SK-N-SH treated with all-trans-retinoic acid at 6 μM for 48 hours (cell line): Measurements from ENCODE around the gene RBM47.

Experiments used
- ARNTL ChIP-seq: fragments of 450-650 bp; formaldehyde crosslinking; IDR thresholded peaks from 2 replicates; pipeline ENCODE4 v1.5.0; 2020; ENCODE audit warnings: low read depth, mild to moderate bottlenecking, moderate library complexity, borderline replicate concordance
- CREB5 ChIP-seq: fragments of 250-450 bp; sonication (Bioruptor Pico); IDR thresholded peaks from 2 replicates; pipeline ENCODE4 v1.5.1; 2020; ENCODE audit warnings: low read depth, mild to moderate bottlenecking, moderate library complexity
- CSDC2 ChIP-seq: fragments of 250-450 bp; sonication (Bioruptor Pico); IDR thresholded peaks from 2 replicates; pipeline ENCODE4 v1.5.0; 2020; ENCODE audit warnings: mild to moderate bottlenecking, moderate library complexity
- GLIS3 ChIP-seq: fragments of 250-450 bp; sonication (Bioruptor Pico); IDR thresholded peaks from 2 replicates; pipeline ENCODE4 v1.5.0; 2020; ENCODE audit warnings: mild to moderate bottlenecking, moderate library complexity
- PATZ1 ChIP-seq: fragments of 250-450 bp; sonication (Bioruptor Pico); IDR thresholded peaks from 2 replicates; pipeline ENCODE4 v1.8.0; 2020; ENCODE audit warnings: mild to moderate bottlenecking, moderate library complexity, borderline replicate concordance
- POU6F1 ChIP-seq: fragments of 250-450 bp; sonication (Bioruptor Pico); IDR thresholded peaks from 2 replicates; pipeline ENCODE4 v1.8.0; 2021; ENCODE audit warnings: low read depth, mild to moderate bottlenecking, moderate library complexity, borderline replicate concordance
- PPARA ChIP-seq: fragments of 250-450 bp; sonication (Bioruptor Pico); IDR thresholded peaks from 2 replicates; pipeline ENCODE4 v1.5.0; 2020; ENCODE audit warnings: mild to moderate bottlenecking, borderline replicate concordance
- ZC3H10 ChIP-seq: fragments of 250-450 bp; sonication (Bioruptor Pico); IDR thresholded peaks from 2 replicates; pipeline ENCODE4 v1.5.1; 2021; ENCODE audit warnings: mild to moderate bottlenecking, moderate library complexity
- ZFP3 ChIP-seq: fragments of 250-450 bp; sonication (Bioruptor Pico); IDR thresholded peaks from 2 replicates; pipeline ENCODE4 v1.5.0; 2020; ENCODE audit warnings: mild to moderate bottlenecking, moderate library complexity
- ZNF8 ChIP-seq: fragments of 450-650 bp; formaldehyde crosslinking; IDR thresholded peaks from 2 replicates; pipeline ENCODE4 v1.5.0; 2020; ENCODE audit warnings: mild to moderate bottlenecking, moderate library complexity

- TF ChIP-seq PATZ1 (no peak), ZFP3 (CRISPR knock-in tag) (no peak), GLIS3 (no peak), ZNF8 (CRISPR knock-in tag) (no peak), ARNTL (CRISPR knock-in tag) (no peak), ZC3H10 (CRISPR knock-in tag) (no peak), CREB5 (CRISPR knock-in tag) (no peak), POU6F1 (CRISPR knock-in tag) (no peak), PPARA (no peak), CSDC2 (CRISPR knock-in tag) (no peak)
Observed at GRCh38 chr4:40486534-40486933, 143.1 kb downstream of the RBM47 start.
